HFFc6 (cell line): ENCODE data around the gene PTPRN2. TPM values are rescaled to one million over a fixed set of nuclear protein-coding genes. Genes with fewer than 3 reads are reported as not detected.

Experiments used
- DNase-seq: peaks from one replicate; pipeline ENCODE4 v3.0.0-alpha.2; 2018
- H3K27ac Mint-ChIP-seq: 2 replicates; pipeline ENCODE4 v1.8.0; 2020; ENCODE audit warnings: mild to moderate bottlenecking, mixed read lengths
- H3K27me3 Mint-ChIP-seq: 2 replicates; pipeline ENCODE4 v1.8.0; 2021; ENCODE audit warnings: mild to moderate bottlenecking, moderate library complexity, mixed read lengths; ENCODE audit not compliant: insufficient read depth
- H3K36me3 Mint-ChIP-seq: 2 replicates; pipeline ENCODE4 v1.8.0; 2021; ENCODE audit warnings: low read depth, mixed read lengths
- H3K4me1 Mint-ChIP-seq: 2 replicates; pipeline ENCODE4 v1.8.0; 2020; ENCODE audit warnings: low read depth, mixed read lengths
- H3K4me3 Mint-ChIP-seq: 2 replicates; pipeline ENCODE4 v1.8.0; 2020; ENCODE audit warnings: mild to moderate bottlenecking, moderate library complexity, mixed read lengths
- H3K9me3 Mint-ChIP-seq: 2 replicates; pipeline ENCODE4 v1.8.0; 2020; ENCODE audit warnings: mild to moderate bottlenecking, mixed read lengths
- total RNA-seq, 6 experiments: library from RNA; stranded (reverse); fragmentation: NEBNext Ultra II Directional; extraction: Animal tissue kit (Norgen Biotek cat#: 25700); gene quantifications; 2 replicates in 1 of 6; 3 replicates in 5 of 6; pipeline ENCODE4 v1.2.3, GENCODE V29; 2021
- TF ChIP-seq, protein P1 (sequence below): fragments of 200-600 bp; sonication (generic); IDR thresholded peaks from 2 replicates; pipeline ENCODE4 v1.5.0; 2021; ENCODE audit warnings: antibody characterized with exemption, mild to moderate bottlenecking

The PTPRN2 gene
- total RNA-seq, 6 experiments from 2014 or later = 0.05 to 0.27 (median 0.23) TPM

DNA sequence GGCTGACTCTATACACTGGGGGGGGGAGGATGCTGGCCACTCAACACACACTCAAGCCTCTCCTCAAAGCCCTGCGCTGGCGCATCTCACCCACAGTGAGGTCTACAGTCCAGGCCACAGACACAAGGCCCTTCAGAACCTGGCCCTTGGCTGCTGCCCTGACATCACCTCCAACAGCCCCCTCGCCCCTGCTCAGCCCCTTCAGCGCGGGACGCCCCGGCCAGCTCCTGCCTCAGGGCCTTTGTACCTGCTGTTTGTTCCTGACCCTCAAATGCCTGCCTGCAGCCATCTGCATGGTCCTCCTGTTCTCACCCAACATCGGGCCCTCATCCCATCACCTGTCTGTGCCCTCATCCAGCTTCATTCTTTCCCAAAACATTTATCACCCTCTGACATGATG, 678.3 kb downstream of the PTPRN2 start:
- Mint-ChIP-seq H3K27me3 (peaks cover 3% of the 10 kb centered on the region), H3K27ac (no peak overlapping the region), H3K36me3 (peaks cover 5% of the 10 kb centered on the region), H3K4me3 (no peak overlapping the region), H3K9me3 (peaks cover 63% of the 10 kb centered on the region), H3K4me1 (no peaks in the 10 kb centered on the region)
- no peak for DNase-seq
- TF ChIP-seq, protein P1, sequence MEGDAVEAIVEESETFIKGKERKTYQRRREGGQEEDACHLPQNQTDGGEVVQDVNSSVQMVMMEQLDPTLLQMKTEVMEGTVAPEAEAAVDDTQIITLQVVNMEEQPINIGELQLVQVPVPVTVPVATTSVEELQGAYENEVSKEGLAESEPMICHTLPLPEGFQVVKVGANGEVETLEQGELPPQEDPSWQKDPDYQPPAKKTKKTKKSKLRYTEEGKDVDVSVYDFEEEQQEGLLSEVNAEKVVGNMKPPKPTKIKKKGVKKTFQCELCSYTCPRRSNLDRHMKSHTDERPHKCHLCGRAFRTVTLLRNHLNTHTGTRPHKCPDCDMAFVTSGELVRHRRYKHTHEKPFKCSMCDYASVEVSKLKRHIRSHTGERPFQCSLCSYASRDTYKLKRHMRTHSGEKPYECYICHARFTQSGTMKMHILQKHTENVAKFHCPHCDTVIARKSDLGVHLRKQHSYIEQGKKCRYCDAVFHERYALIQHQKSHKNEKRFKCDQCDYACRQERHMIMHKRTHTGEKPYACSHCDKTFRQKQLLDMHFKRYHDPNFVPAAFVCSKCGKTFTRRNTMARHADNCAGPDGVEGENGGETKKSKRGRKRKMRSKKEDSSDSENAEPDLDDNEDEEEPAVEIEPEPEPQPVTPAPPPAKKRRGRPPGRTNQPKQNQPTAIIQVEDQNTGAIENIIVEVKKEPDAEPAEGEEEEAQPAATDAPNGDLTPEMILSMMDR = no peak

DNA sequence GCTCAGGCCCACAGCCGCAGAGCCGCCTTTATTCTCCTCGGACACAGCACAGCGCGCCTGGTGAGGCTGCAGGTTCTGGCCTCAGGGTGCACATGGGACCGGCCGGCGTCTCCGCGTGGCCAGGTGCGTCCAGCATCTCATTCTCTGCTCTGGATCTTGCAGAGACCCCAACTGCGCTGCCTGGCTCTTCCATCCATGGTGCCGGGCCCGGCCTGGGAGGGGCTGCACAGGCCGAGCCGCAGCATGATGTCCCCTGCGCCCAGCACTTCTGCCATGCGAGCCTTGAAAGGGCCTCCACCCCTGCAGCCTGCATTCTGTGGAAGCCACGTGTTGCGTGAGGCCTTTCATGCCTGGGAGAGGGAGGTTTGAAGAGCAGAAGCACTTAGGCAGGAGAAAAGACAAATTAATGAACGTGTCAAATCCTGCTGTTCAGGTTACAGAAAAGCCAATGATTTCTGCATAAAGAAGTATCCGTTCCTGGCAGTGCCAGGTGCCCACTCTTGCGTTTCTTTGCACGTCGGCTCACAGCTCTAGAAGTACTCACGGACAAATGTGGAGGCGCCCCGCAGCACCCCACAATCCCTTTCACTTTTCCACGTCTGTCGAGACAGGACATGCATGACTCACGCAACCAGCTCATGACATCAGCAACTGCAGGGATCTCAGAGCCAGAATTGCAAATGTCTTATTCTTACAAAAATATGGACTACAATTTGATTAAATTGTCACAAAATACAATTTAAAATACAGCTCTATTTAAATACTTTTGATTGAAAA, 679.4 kb downstream of the PTPRN2 start:
- Mint-ChIP-seq H3K36me3 (peaks cover 5% of the 10 kb centered on the region), H3K27ac (no peak overlapping the region), H3K4me3 (no peak overlapping the region), H3K27me3 (peaks cover 3% of the 10 kb centered on the region; the same call in 1 of the 2 replicates), H3K9me3 (peaks cover 63% of the 10 kb centered on the region), H3K4me1 (no peaks in the 10 kb centered on the region)
- no peak for DNase-seq
- TF ChIP-seq, protein P1 = no peak

DNA sequence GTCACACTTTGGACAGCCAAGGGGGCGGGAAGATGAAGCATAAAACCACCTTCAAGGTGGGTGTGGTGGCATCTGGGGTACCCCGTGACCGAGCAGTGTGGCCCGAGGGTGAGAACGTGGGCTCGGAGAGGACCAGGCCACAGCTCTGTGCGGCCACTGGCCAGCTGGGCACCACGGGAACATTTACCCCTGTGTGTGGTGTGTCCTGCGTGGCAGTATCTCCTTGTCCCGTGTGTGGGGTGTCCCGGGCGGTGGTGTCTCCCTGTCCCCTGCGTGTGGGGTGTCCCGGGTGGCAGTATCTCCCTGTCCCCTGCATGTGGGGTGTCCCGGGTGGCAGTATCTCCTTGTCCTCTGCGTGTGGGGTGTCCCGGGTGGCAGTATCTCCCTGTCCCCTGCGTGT, 680.5 kb downstream of the PTPRN2 start:
- H3K4me3 Mint-ChIP-seq = no peak overlapping the region
- H3K36me3 Mint-ChIP-seq = peaks cover 5% of the 10 kb centered on the region
- no peak overlapping the region for H3K27ac Mint-ChIP-seq
- no peak for DNase-seq
- peaks cover 62% of the 10 kb centered on the region for H3K9me3 Mint-ChIP-seq
- H3K27me3 Mint-ChIP-seq = peaks cover 3% of the 10 kb centered on the region; the same call in 1 of the 2 replicates
- TF ChIP-seq, protein P1 = no peak
- no peaks in the 10 kb centered on the region for H3K4me1 Mint-ChIP-seq

DNA sequence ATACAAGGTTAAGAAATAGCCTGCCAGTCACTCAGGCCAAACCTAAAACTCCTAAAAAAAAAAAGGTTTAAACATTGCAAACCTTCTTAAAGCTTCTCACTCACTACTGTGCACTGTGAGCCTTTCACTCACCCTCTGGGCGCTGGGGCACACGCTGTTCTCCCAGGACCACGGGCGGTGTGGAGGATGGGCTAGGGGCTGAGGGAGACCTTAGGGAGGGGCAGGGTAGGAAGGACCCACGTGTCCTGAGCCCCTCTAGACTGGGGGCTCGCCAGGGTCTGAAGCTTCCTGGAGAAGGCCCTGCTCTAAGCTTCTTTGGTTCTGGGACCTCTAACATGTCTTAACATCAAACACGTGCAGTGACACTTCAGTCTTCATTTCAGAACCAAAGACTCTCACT, 681.0 kb downstream of the PTPRN2 start:
- H3K27me3 Mint-ChIP-seq = peaks cover 3% of the 10 kb centered on the region; the same call in 1 of the 2 replicates
- no peaks in the 10 kb centered on the region for H3K4me1 Mint-ChIP-seq
- DNase-seq = no peak
- H3K9me3 Mint-ChIP-seq = peaks cover 61% of the 10 kb centered on the region
- H3K27ac Mint-ChIP-seq = no peak overlapping the region
- TF ChIP-seq, protein P1 = no peak
- H3K4me3 Mint-ChIP-seq = no peak overlapping the region
- H3K36me3 Mint-ChIP-seq = peaks cover 5% of the 10 kb centered on the region

DNA sequence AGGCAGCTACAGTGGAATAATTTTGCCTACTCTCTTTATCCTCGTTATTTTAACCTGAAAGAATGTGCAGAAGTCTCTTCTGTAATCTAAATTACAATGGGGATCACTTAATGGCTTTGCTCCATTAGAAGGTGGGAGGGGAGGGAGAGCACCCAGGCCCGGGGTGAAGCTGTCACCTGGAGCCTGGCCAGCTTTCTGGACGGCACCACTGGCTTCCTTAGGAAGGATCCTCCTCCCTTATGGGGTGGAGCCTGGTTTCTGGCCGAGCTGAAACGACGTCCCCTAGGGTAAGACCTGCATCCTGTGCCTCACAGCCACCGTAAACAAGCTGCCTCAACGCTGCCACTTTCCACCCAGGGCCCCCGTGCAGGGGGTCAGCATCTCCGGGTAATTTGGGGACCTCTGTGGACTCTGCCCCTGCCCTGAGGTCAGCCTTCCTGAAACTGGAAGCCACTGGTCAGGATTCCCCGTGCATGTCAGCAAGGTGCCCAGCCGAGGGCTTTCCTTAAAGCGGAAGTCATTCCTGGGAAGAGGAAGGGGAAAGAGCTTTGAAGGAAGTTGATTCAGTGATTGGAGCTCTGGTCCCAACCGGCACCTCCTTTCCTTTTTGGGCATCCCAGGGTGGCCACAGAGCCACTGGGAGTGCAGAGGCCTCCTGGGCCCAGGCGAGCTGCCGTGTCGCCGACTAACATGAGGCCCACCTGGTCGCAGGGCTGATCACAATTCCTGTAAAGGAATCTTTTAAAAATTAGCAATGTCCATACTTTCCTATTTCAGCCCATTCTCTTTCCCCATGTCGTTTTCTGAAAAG, 681.8 kb downstream of the PTPRN2 start:
- DNase-seq = no peak
- H3K36me3 Mint-ChIP-seq = peaks cover 8% of the 10 kb centered on the region
- peaks cover 63% of the 10 kb centered on the region for H3K9me3 Mint-ChIP-seq
- TF ChIP-seq, protein P1 = no peak
- H3K27me3 Mint-ChIP-seq = peaks cover 9% of the 10 kb centered on the region; the same call in 1 of the 2 replicates
- no peak overlapping the region for H3K27ac Mint-ChIP-seq
- no peaks in the 10 kb centered on the region for H3K4me1 Mint-ChIP-seq
- H3K4me3 Mint-ChIP-seq = no peak overlapping the region
